ENCODE results near the gene INPP5A.

The INPP5A gene

GRCh38 chr10:132681858-132682755 is 144.5 kb downstream of the INPP5A start:
- POLR2A ChIA-PET: no interaction called here
- no peak for TF ChIP-seq CTCF (IDR thresholded peaks at IDR 0.05; ENCODE audit: control extremely low read depth, extremely low read depth, low read depth, missing control alignments)
- no peak for DNase-seq (ENCODE audit: extremely low spot score)
- CTCF ChIA-PET: no interaction called here

GRCh38 chr10:132684164-132684891 is 146.7 kb downstream of the INPP5A start:
- no peak for DNase-seq (ENCODE audit: extremely low spot score)
- POLR2A ChIA-PET: no interaction called here
- no peak for TF ChIP-seq CTCF (IDR thresholded peaks at IDR 0.05; ENCODE audit: control extremely low read depth, extremely low read depth, low read depth, missing control alignments)
- CTCF ChIA-PET: no interaction called here

GRCh38 chr10:132685101-132685891 is 147.7 kb downstream of the INPP5A start:
- no peak for DNase-seq (ENCODE audit: extremely low spot score)
- POLR2A ChIA-PET: no interaction called here
- TF ChIP-seq CTCF (IDR thresholded peaks at IDR 0.05; ENCODE audit: control extremely low read depth, extremely low read depth, low read depth, missing control alignments): no peak
- CTCF ChIA-PET: no interaction called here

- CTCF ChIA-PET: no interaction called here
- POLR2A ChIA-PET: no interaction called here
- no peak for TF ChIP-seq CTCF (IDR thresholded peaks at IDR 0.05; ENCODE audit: control extremely low read depth, extremely low read depth, low read depth, missing control alignments)
- DNase-seq (ENCODE audit: extremely low spot score): no peak
These were observed 148.5 kb downstream of the INPP5A start for GRCh38 chr10:132685921-132686680.

GRCh38 chr10:132687181-132687892 is 149.8 kb downstream of the INPP5A start:
- no peak for TF ChIP-seq CTCF (IDR thresholded peaks at IDR 0.05; ENCODE audit: control extremely low read depth, extremely low read depth, low read depth, missing control alignments)
- POLR2A ChIA-PET: no interaction called here
- no peak for DNase-seq (ENCODE audit: extremely low spot score)
- CTCF ChIA-PET: no interaction called here

Data from GM10248 (cell line).